NCI-H1436 treated with DMSO at 0.1 percent for 48 hours (cell line): ENCODE measurements around the gene SLC44A4.
"Not testable (repeated sequence)": the region's sequence is repeated elsewhere in the genome, so short reads cannot be mapped to it uniquely, and the experiment has no call there.

Source experiments
- DNase-seq: peaks from one replicate; lab custom pipeline; 2025; lab: John Stamatoyannopoulos, UW

The SLC44A4 gene

GRCh38 chr6:31879901-31880300, 1.1 kb upstream of the SLC44A4 start:
- DNase-seq: no peak

DNA sequence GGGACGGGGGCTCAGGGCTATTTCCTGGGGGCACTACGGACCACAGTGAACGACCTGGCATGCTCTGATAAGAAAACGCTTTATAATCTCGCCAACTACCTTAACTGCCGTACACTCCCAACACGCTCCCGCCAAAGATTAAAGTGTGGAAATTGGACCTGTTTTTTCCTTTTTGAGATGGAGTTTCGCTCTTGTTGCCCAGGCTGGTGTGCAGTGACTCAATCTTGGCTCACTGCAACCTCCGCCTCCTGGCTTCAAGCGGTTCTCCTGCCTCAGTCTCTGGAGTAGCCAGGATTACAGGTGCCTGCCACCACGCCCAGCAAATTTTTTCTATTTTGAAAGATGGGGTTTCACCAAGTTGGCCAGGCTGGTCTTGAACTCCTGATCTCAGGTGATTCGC, 346 bp upstream of the SLC44A4 start:
- DNase-seq: no peak

DNA sequence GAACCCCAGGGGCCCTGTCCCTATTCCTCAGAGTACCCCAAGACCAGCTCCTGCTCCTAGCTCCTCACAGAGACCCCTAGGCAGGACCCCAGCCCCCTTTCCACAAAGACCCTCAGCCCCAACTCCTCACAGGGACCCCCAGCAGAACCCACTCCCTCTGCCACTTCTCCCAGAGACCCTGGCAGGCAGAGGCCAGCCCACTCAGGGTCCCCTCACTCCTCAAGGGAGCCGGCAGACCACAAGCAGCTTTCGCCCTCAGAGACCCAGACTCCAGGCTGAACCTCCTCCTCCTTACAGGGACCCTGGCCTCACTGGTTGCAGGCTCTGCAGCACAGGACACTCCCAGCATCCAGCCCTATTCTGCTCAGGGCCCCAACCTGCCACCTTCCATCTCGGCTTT, 575 bp downstream of the SLC44A4 start:
- DNase-seq: no peak

DNA sequence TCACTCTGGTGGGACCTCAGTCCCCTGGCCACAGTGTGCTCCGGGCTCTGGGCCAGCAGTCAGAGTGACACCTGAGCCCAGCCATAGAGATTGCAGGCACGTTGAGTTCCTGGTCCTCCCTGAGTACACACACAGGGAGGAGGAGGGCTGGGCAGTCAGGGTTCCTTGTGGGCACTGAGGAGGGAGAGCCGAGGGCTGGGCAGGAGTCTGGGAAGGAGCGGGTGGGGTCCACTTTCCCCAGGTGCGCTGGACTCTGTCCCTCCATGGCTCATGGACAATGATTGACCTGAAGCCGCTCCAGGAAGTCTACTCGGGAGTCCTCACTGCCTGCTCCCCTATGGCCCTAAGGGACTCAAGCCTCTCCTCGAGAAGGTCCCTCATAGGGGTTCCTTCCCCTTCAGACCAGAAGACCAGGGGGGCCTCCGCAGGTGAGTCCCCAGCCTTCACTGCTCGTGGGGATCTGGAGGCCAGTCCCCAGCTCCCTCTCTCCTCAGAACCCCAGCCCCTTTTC, 1.1 kb downstream of the SLC44A4 start:
- no peak for DNase-seq

DNA sequence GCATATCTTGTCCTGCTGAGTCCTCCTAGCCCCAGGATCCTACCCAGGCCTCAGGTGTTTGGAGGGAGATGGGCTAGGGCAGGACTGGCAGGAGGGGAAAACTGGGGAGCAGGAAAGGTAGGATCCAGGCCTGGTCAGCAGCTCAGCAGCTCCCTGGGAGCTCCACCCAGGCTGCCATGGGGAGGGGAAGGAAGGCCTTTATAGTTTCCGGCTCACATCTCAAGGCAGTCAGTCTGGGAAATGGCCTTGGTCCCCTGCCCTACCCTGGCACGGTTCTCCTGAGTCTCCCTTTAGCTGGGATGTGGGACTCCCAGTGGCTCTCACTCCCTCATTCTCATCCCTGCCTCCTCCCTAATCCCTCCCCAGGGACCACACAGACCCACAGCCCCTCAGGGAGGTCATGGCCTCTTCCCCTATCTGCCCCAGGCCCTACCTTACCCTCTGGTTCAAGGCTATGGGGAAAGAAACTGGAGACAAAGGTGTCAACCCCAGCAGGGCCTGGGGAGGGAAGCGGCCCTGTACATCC, 1.6 kb downstream of the SLC44A4 start:
- no peak for DNase-seq

- no peak for DNase-seq
These were observed 2.4 kb downstream of the SLC44A4 start for GRCh38 chr6:31876357-31876756.

DNA sequence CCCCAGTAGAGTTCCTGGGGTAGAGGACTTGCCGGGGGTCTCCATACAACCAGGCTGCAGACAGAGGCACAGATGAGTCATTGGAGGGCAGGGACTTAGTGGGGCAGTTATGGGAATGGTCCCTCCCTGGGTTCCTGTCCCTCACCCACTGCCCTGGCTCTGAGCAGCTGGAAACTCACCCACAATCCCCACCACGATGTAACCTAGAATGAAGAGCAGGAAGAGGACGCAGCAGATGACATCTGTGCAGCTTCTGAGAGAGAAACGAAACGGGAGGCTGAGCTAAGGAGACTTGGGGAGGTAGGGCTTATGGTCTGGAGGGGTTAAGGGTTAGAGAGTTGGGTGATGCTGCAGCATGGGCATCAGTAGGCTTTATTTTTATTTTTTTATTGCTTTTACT, 2.9 kb downstream of the SLC44A4 start:
- DNase-seq: no peak

GRCh38 chr6:31874836-31875572, 3.8 kb downstream of the SLC44A4 start:
- DNase-seq: no peak

- no peak for DNase-seq
These were observed 4.6 kb downstream of the SLC44A4 start for GRCh38 chr6:31874084-31874670.

- DNase-seq: no peak
These were observed 7.6 kb downstream of the SLC44A4 start for GRCh38 chr6:31871046-31871659.

DNA sequence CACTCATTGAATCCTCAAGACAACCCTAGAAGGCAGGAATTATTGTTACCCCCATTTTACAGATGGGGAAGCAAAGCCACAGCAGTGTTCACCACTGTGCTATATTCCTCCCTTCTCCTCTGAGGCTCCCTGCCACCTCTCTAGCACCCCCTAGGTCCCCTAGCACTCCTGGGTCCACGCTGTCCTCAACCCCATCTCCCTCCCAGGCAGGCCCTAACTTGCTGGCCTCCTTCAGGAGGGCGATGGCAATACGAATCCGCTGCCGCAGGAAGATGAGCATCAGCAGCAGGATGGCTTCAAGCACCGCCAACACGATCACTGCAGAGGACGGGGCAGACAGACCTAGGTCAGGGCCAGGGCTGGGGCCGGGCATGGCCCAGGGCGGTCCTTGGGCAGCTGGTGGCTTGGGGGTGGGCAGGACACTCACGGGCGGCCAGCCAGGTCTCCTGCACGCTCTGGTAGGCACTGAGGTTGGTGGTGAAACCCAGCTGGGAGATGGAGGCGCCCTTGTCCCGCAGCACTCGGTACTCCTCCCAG, 8.3 kb downstream of the SLC44A4 start:
- no peak for DNase-seq

DNA sequence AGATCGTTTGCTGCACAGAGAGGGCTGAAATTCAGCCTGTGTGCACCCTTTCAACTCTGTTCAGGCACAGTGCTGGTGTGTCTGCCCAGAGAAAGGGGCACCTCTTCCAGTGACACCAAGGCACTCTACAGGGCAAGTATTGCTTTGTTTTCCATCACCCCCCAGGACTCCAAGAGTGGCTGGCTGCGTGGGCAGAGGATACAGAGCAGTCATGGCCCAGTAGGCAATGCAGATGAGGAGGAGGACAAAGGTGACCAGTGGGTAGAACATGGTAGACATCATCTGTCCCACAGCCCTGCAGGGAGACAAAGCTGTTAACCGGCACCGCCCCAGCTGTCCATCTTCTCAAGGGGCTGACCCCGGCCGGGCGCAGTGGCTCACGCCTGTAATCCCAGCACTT, 9.5 kb downstream of the SLC44A4 start:
- no peak for DNase-seq

GRCh38 chr6:31868658-31868971, 10.2 kb downstream of the SLC44A4 start:
- DNase-seq: not testable (repeated sequence)

- DNase-seq: no peak
These were observed 13.3 kb downstream of the SLC44A4 start for GRCh38 chr6:31865205-31866118.

- no peak for DNase-seq
These were observed 14.0 kb downstream of the SLC44A4 start for GRCh38 chr6:31864818-31865204.

GRCh38 chr6:31864123-31864562, 14.7 kb downstream of the SLC44A4 start:
- not testable (repeated sequence) for DNase-seq

GRCh38 chr6:31862344-31863235, 16.2 kb downstream of the SLC44A4 start, which contains the start of gene NEU1:
NEU1 (minus strand) TSS chr6:31862821; CDS start chr6:31862776, 45 bp downstream.
- DNase-seq: peak; percentile 99

GRCh38 chr6:31861919-31862343, 16.9 kb downstream of the SLC44A4 start:
- DNase-seq: no peak

GRCh38 chr6:31861150-31861549, 17.6 kb downstream of the SLC44A4 start:
- no peak for DNase-seq

DNA sequence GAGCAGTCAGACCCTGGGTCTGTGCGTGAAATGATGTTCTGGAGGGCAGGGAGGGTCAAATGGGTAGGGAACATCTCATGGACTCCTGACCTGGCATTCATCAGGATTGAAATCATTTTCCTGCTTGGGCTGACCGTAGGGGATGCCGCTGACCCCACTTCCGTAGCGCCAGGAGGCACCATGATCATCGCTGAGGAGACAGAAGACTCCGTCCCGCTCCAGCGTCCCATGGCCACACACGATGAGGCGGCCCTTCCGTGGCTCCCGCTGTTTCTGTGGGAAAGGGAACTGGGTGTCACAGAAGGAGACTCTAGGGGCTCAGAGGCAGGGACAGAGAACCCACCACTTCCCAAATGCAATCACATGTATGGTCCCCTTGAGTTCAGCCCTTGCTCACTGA, 18.4 kb downstream of the SLC44A4 start:
- DNase-seq: no peak

DNA sequence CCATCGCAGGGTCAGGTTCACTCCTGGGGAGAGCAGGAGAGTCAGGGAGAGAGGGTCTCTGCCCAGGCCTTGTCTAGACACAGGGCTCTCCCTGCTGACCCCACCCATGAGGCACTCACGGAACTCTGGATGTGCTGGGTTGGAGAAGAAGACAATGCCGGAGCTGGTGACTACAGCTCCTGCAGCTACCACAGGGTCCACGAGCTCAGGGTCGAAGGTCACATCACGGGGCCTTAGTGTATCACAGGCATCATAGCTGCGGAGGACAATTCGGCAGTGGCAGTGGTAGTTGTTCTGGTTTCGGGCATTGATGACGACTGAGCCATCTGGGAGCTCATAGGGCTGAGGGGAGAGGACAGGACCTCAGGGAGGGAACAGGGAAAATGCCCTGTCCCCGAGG, 18.9 kb downstream of the SLC44A4 start:
- DNase-seq: no peak
